ENCODE data around the gene KRTAP10-7. TPM values are rescaled to one million over a fixed set of nuclear protein-coding genes. Genes with fewer than 3 reads are reported as not detected.
"Not testable (repeated sequence)": the region's sequence is repeated elsewhere in the genome, so short reads cannot be mapped to it uniquely, and the experiment has no call there.

The KRTAP10-7 gene
- total RNA-seq, 1 experiment from 2014 or later: not detected

GRCh38 chr21:44589586-44590305, 10.7 kb upstream of the KRTAP10-7 start:
- POLR2A ChIA-PET: no interaction called here
- Mint-ChIP-seq H3K4me1 (ENCODE audit: low read depth, unreplicated experiment) (no peaks in the 10 kb centered on the region), H3K27me3 (ENCODE audit: insufficient read depth, unreplicated experiment) (peaks cover 6% of the 10 kb centered on the region), H3K4me3 (ENCODE audit: unreplicated experiment) (no peak overlapping the region), H3K9me3 (ENCODE audit: unreplicated experiment) (no peaks in the 10 kb centered on the region), H3K27ac (ENCODE audit: unreplicated experiment) (no peak overlapping the region), H3K36me3 (ENCODE audit: insufficient read depth, unreplicated experiment) (no peaks in the 10 kb centered on the region)
- Histone ChIP-seq H3K27me3 (replicated peaks; ENCODE audit: control insufficient read depth, insufficient read depth, low read length) (no peaks in the 10 kb centered on the region), H3K4me1 (no peaks in the 10 kb centered on the region), H3K4me3 (ENCODE audit: low read depth, low read length) (no peak overlapping the region), H3K36me3 (ENCODE audit: control insufficient read depth, insufficient read depth, low read length) (no peaks in the 10 kb centered on the region), H3K9me3 (no peaks in the 10 kb centered on the region)
- BruUV-seq (replicated peaks): no TSS peak
- no peak for TF ChIP-seq CTCF (IDR thresholded peaks at IDR 0.05; ENCODE audit: insufficient read depth in 1 of 2, low read depth in 1 of 2, low read length in 1 of 2, severe bottlenecking in 1 of 2, unreplicated experiment in 1 of 2)
- intact Hi-C loops (cut with micrococcal nuclease; ENCODE audit: unreplicated experiment): no loop called here
- DNase-seq: no peak
- CTCF ChIA-PET: no interaction called here

- ChIA-PET POLR2A (no interaction called here), CTCF (no interaction called here)
- Mint-ChIP-seq H3K4me3 (ENCODE audit: unreplicated experiment) (no peak overlapping the region), H3K36me3 (ENCODE audit: insufficient read depth, unreplicated experiment) (no peaks in the 10 kb centered on the region), H3K27me3 (ENCODE audit: insufficient read depth, unreplicated experiment) (peaks cover 5% of the 10 kb centered on the region), H3K27ac (ENCODE audit: unreplicated experiment) (no peak overlapping the region), H3K4me1 (ENCODE audit: low read depth, unreplicated experiment) (no peaks in the 10 kb centered on the region), H3K9me3 (ENCODE audit: unreplicated experiment) (no peaks in the 10 kb centered on the region)
- Histone ChIP-seq H3K9me3 (no peaks in the 10 kb centered on the region), H3K27me3 (replicated peaks; ENCODE audit: control insufficient read depth, insufficient read depth, low read length) (no peaks in the 10 kb centered on the region), H3K4me1 (no peaks in the 10 kb centered on the region), H3K36me3 (ENCODE audit: control insufficient read depth, insufficient read depth, low read length) (no peaks in the 10 kb centered on the region), H3K4me3 (ENCODE audit: low read depth, low read length) (no peak overlapping the region)
- intact Hi-C loops (cut with micrococcal nuclease; ENCODE audit: unreplicated experiment): no loop called here
- no peak for TF ChIP-seq CTCF (IDR thresholded peaks at IDR 0.05; ENCODE audit: insufficient read depth in 1 of 2, low read depth in 1 of 2, low read length in 1 of 2, severe bottlenecking in 1 of 2, unreplicated experiment in 1 of 2)
- DNase-seq: no peak
- no TSS peak for BruUV-seq (replicated peaks)
These were observed 10.1 kb upstream of the KRTAP10-7 start for GRCh38 chr21:44590311-44590721.

GRCh38 chr21:44590897-44591800, 9.2 kb upstream of the KRTAP10-7 start:
- H3K27me3 Mint-ChIP-seq (ENCODE audit: insufficient read depth, unreplicated experiment); H3K9me3 Mint-ChIP-seq (ENCODE audit: unreplicated experiment); POLR2A ChIA-PET; H3K9me3 ChIP-seq; H3K4me3 Mint-ChIP-seq (ENCODE audit: unreplicated experiment); H3K4me1 Mint-ChIP-seq (ENCODE audit: low read depth, unreplicated experiment); intact Hi-C loops (cut with micrococcal nuclease; ENCODE audit: unreplicated experiment); H3K36me3 Mint-ChIP-seq (ENCODE audit: insufficient read depth, unreplicated experiment); H3K27me3 ChIP-seq (replicated peaks; ENCODE audit: control insufficient read depth, insufficient read depth, low read length); H3K4me1 ChIP-seq; DNase-seq; H3K4me3 ChIP-seq (ENCODE audit: low read depth, low read length); BruUV-seq (replicated peaks); H3K36me3 ChIP-seq (ENCODE audit: control insufficient read depth, insufficient read depth, low read length); H3K27ac Mint-ChIP-seq (ENCODE audit: unreplicated experiment): not testable (repeated sequence)
- CTCF ChIA-PET: interaction anchor here (0.6 kb wide), 1 partner anchor 111 kb away, joined by 3 read pairs; no protein-coding TSS in a partner anchor

GRCh38 chr21:44591801-44592130, 8.6 kb upstream of the KRTAP10-7 start:
- intact Hi-C loops (cut with micrococcal nuclease; ENCODE audit: unreplicated experiment); H3K27me3 Mint-ChIP-seq (ENCODE audit: insufficient read depth, unreplicated experiment); H3K4me1 Mint-ChIP-seq (ENCODE audit: low read depth, unreplicated experiment); H3K36me3 ChIP-seq (ENCODE audit: control insufficient read depth, insufficient read depth, low read length); H3K4me1 ChIP-seq; POLR2A ChIA-PET; H3K4me3 Mint-ChIP-seq (ENCODE audit: unreplicated experiment); BruUV-seq (replicated peaks); H3K9me3 Mint-ChIP-seq (ENCODE audit: unreplicated experiment); H3K4me3 ChIP-seq (ENCODE audit: low read depth, low read length); H3K9me3 ChIP-seq; H3K27ac Mint-ChIP-seq (ENCODE audit: unreplicated experiment); DNase-seq; H3K27me3 ChIP-seq (replicated peaks; ENCODE audit: control insufficient read depth, insufficient read depth, low read length); H3K36me3 Mint-ChIP-seq (ENCODE audit: insufficient read depth, unreplicated experiment): not testable (repeated sequence)
- CTCF ChIA-PET: interaction anchor here (0.6 kb wide), 1 partner anchor 110 kb away, joined by 3 read pairs; no protein-coding TSS in a partner anchor
